HepG2 (cell line): Measurements from ENCODE around the gene BPIFB6. TPM values are rescaled to one million over a fixed set of nuclear protein-coding genes. Genes with fewer than 3 reads are reported as not detected.

Experiments used
- ARHGAP35 ChIP-seq: sonication (generic); formaldehyde crosslinking; IDR thresholded peaks from 2 replicates; pipeline ENCODE4 v1.9.0; 2022; ENCODE audit warnings: mild to moderate bottlenecking, inconsistent platforms, moderate library complexity, missing genetic modification reagents, borderline replicate concordance
- BHLHE40 ChIP-seq: IDR thresholded peaks from 2 replicates; pipeline ENCODE4 v1.6.1; 2011; ENCODE audit warnings: low read length, improper control_type of control experiment
- EZH2 ChIP-seq: conservative IDR thresholded peaks from 2 replicates; pipeline ENCODE4 v1.6.1; 2012; ENCODE audit warnings: mild to moderate bottlenecking, low read depth, low read length, moderate library complexity
- KLF11 ChIP-seq: IDR thresholded peaks from 2 replicates; pipeline ENCODE4 v1.6.1; 2016; ENCODE audit warnings: missing compliant biosample characterization
- MBD4 ChIP-seq: IDR thresholded peaks from 2 replicates; pipeline ENCODE4 v1.6.1; 2012; ENCODE audit warnings: low read length, inconsistent platforms, borderline replicate concordance
- MED1 ChIP-seq: sonication (generic); formaldehyde crosslinking; IDR thresholded peaks from 2 replicates; pipeline ENCODE4 v1.4.0; 2020; ENCODE audit warnings: missing genetic modification reagents
- NFYC ChIP-seq: IDR thresholded peaks from 2 replicates; pipeline ENCODE4 v1.6.1; 2016; ENCODE audit warnings: missing genetic modification reagents, missing compliant biosample characterization
- SNAI1 ChIP-seq: sonication (generic); formaldehyde crosslinking; IDR thresholded peaks from 2 replicates; pipeline ENCODE4 v1.5.0; 2020; ENCODE audit warnings: mild to moderate bottlenecking, missing genetic modification reagents, borderline replicate concordance
- SUZ12 ChIP-seq: fragments of 150-350 bp; IDR thresholded peaks from 2 replicates; pipeline ENCODE4 v1.6.1; 2014; ENCODE audit warnings: low read depth, low read length
- ZBTB1 ChIP-seq: sonication (generic); formaldehyde crosslinking; IDR thresholded peaks from 2 replicates; pipeline ENCODE4 v1.4.0; 2020; ENCODE audit warnings: missing genetic modification reagents, borderline replicate concordance
- ZFP62 ChIP-seq: sonication (generic); formaldehyde crosslinking; IDR thresholded peaks from 2 replicates; pipeline ENCODE4 v1.4.0; 2020; ENCODE audit warnings: missing genetic modification reagents
- ZNF263 ChIP-seq: sonication (generic); formaldehyde crosslinking; IDR thresholded peaks from 2 replicates; pipeline ENCODE4 v1.4.0; 2020; ENCODE audit warnings: missing genetic modification reagents
- ZNF3 ChIP-seq: IDR thresholded peaks from 2 replicates; pipeline ENCODE4 v1.7.0; 2017; ENCODE audit warnings: inconsistent platforms
- ZNF614 ChIP-seq: IDR thresholded peaks from 2 replicates; pipeline ENCODE4 v1.6.1; 2018; ENCODE audit warnings: missing biosample characterization, missing genetic modification reagents, inconsistent platforms, borderline replicate concordance
- ZNF7 ChIP-seq: IDR thresholded peaks from 2 replicates; pipeline ENCODE4 v1.6.1; 2016; ENCODE audit warnings: missing biosample characterization, missing genetic modification reagents
- ZNF816 ChIP-seq: sonication (generic); formaldehyde crosslinking; IDR thresholded peaks from 2 replicates; pipeline ENCODE4 v1.8.0; 2022; ENCODE audit warnings: missing genetic modification reagents, mild to moderate bottlenecking, borderline replicate concordance
- polyA plus RNA-seq, 8 experiments: library from polyadenylated mRNA; depleted of rRNA in 3 of 8; stranded (reverse) in 7 of 8; unstranded in 1 of 8; fragments of >200 nt; fragmentation: Illumina TruSeq in 4 of 8; extraction: Trizol in 4 of 8; gene quantifications; 2 replicates each; pipeline versions ENCODE4 v1.2.1 to v1.2.3, GENCODE V29; 2011 to 2016; ENCODE audit warnings: low read depth in 4 of 8, missing spikeins in 1 of 8, mixed read lengths in 1 of 8; ENCODE audit not compliant: insufficient read depth in 1 of 8
- total RNA-seq, 5 experiments: library from RNA; depleted of rRNA; stranded (reverse); fragments of >200 nt; fragmentation: Illumina TruSeq; extraction: Trizol; gene quantifications; 2 replicates each; pipeline ENCODE4 v1.2.3, GENCODE V29; 2016; ENCODE audit warnings: low read depth in 1 of 5
- TF ChIP-seq, protein P1 (sequence below): sonication (generic); formaldehyde crosslinking; IDR thresholded peaks from 2 replicates; pipeline ENCODE4 v1.5.0; 2020; ENCODE audit warnings: mild to moderate bottlenecking, missing genetic modification reagents
- TF ChIP-seq, protein P2 (sequence below): sonication (generic); formaldehyde crosslinking; IDR thresholded peaks from 2 replicates; pipeline ENCODE4 v1.8.1; 2023; ENCODE audit warnings: missing genetic modification reagents, mild to moderate bottlenecking, borderline replicate concordance
- TF ChIP-seq, protein P3 (sequence below): sonication (generic); formaldehyde crosslinking; IDR thresholded peaks from 2 replicates; pipeline ENCODE4 v1.4.0; 2020; ENCODE audit warnings: missing genetic modification reagents, borderline replicate concordance
- TF ChIP-seq, protein P4 (sequence below): sonication (generic); formaldehyde crosslinking; IDR thresholded peaks from 2 replicates; pipeline ENCODE4 v1.5.0; 2020; ENCODE audit warnings: missing genetic modification reagents
- TF ChIP-seq, protein P5 (sequence below): sonication (generic); formaldehyde crosslinking; IDR thresholded peaks from 2 replicates; pipeline ENCODE4 v1.5.1; 2020; ENCODE audit warnings: mild to moderate bottlenecking, missing genetic modification reagents, moderate library complexity

Gene BPIFB6
- total and polyA plus RNA-seq, 2 of the 13 experiments (the other 11 are each of a cell fraction or from before 2014, with no cell fraction given), result 0.13 to 1.7 TPM

DNA sequence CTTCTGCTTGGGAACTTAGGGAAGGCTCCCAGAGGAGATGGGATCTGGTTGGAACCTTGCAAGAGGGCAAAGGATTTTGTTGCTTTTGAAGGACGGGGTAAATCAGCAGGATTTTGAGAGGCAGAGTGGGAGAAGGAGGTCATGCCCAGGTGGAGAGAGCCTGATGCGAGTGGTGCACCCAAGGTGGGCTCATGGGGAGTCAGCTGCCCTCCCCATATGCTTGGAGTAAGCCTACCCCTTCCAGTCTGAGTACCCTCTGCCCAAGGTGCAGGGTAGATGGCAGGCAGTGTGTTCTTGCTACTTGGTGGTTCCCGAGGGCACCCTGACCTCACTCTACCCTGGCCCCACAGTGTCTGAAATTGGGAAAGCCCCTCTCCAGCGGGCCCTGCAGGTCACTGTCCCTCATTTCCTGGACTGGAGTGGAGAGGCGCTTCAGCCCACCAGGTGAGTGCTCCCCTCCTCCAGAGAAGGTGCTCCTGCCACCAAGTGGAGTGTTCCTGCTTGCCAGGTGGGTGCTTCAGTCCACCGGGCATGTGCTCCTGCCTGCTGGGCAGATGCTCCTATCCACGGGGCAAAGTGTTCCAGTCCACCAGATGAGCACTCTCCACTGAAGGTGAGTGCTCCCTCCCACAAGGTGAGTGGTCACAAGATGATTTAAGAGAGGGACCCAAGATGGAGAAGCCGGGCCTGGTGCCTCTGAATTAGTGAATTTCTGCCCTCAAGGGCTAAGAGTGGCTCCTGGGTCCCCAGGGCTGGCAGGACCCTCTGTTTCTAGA, 20.6 kb upstream of the BPIFB6 start (continued):
- TF ChIP-seq ZFP62 (0 out of 2 replicates have a peak, but pooled peaks have one; percentile 57), ZNF263 (CRISPR knock-in tag) (peak; percentile 100), EZH2 (no peak), ZBTB1 (CRISPR knock-in tag) (no peak), ZNF7 (CRISPR knock-in tag) (no peak), NFYC (CRISPR knock-in tag) (no peak), ZNF614 (CRISPR knock-in tag) (no peak), SNAI1 (no peak), MED1 (CRISPR knock-in tag) (peak; percentile 14; the same call in 1 of the 2 replicates), ZNF3 (CRISPR knock-in tag) (no peak), BHLHE40 (no peak), KLF11 (CRISPR knock-in tag) (no peak), ARHGAP35 (CRISPR knock-in tag) (no peak), SUZ12 (no peak), MBD4 (no peak), ZNF816 (CRISPR knock-in tag) (no peak)
- TF ChIP-seq, protein P1, sequence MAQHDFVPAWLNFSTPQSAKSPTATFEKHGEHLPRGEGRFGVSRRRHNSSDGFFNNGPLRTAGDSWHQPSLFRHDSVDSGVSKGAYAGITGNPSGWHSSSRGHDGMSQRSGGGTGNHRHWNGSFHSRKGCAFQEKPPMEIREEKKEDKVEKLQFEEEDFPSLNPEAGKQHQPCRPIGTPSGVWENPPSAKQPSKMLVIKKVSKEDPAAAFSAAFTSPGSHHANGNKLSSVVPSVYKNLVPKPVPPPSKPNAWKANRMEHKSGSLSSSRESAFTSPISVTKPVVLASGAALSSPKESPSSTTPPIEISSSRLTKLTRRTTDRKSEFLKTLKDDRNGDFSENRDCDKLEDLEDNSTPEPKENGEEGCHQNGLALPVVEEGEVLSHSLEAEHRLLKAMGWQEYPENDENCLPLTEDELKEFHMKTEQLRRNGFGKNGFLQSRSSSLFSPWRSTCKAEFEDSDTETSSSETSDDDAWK (CRISPR knock-in tag), result no peak
- TF ChIP-seq, protein P2, sequence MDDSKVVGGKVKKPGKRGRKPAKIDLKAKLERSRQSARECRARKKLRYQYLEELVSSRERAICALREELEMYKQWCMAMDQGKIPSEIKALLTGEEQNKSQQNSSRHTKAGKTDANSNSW (CRISPR knock-in tag), result peak; percentile 67; the same call in 1 of the 2 replicates
- TF ChIP-seq, protein P3, sequence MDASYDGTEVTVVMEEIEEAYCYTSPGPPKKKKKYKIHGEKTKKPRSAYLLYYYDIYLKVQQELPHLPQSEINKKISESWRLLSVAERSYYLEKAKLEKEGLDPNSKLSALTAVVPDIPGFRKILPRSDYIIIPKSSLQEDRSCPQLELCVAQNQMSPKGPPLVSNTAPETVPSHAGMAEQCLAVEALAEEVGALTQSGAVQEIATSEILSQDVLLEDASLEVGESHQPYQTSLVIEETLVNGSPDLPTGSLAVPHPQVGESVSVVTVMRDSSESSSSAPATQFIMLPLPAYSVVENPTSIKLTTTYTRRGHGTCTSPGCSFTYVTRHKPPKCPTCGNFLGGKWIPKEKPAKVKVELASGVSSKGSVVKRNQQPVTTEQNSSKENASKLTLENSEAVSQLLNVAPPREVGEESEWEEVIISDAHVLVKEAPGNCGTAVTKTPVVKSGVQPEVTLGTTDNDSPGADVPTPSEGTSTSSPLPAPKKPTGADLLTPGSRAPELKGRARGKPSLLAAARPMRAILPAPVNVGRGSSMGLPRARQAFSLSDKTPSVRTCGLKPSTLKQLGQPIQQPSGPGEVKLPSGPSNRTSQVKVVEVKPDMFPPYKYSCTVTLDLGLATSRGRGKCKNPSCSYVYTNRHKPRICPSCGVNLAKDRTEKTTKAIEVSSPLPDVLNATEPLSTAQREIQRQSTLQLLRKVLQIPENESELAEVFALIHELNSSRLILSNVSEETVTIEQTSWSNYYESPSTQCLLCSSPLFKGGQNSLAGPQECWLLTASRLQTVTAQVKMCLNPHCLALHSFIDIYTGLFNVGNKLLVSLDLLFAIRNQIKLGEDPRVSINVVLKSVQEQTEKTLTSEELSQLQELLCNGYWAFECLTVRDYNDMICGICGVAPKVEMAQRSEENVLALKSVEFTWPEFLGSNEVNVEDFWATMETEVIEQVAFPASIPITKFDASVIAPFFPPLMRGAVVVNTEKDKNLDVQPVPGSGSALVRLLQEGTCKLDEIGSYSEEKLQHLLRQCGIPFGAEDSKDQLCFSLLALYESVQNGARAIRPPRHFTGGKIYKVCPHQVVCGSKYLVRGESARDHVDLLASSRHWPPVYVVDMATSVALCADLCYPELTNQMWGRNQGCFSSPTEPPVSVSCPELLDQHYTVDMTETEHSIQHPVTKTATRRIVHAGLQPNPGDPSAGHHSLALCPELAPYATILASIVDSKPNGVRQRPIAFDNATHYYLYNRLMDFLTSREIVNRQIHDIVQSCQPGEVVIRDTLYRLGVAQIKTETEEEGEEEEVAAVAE (CRISPR knock-in tag), result 0 out of 2 replicates have a peak, but pooled peaks have one; percentile 6
- TF ChIP-seq, protein P4, sequence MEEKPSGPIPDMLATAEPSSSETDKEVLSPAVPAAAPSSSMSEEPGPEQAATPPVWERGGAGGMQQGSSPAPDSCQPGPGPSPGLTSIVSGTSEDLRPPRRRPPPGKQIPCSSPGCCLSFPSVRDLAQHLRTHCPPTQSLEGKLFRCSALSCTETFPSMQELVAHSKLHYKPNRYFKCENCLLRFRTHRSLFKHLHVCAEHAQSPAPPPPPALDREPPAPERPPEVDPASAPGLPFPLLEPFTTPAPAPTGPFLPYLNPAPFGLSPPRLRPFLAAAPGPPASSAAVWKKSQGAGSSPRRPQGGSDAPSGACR, result no peak
- TF ChIP-seq, protein P5, sequence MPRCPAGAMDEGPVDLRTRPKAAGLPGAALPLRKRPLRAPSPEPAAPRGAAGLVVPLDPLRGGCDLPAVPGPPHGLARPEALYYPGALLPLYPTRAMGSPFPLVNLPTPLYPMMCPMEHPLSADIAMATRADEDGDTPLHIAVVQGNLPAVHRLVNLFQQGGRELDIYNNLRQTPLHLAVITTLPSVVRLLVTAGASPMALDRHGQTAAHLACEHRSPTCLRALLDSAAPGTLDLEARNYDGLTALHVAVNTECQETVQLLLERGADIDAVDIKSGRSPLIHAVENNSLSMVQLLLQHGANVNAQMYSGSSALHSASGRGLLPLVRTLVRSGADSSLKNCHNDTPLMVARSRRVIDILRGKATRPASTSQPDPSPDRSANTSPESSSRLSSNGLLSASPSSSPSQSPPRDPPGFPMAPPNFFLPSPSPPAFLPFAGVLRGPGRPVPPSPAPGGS (CRISPR knock-in tag), result peak; percentile 21; the same call in 1 of the 2 replicates
